ENCODE measurements around the gene SMIM31. TPM values are rescaled to one million over a fixed set of nuclear protein-coding genes. Genes with fewer than 3 reads are reported as not detected.

SMIM31 gene
- total and polyA plus RNA-seq, 9 of the 15 experiments (the other 6 are each of a cell fraction or from before 2014, with no cell fraction given), result not detected

DNA sequence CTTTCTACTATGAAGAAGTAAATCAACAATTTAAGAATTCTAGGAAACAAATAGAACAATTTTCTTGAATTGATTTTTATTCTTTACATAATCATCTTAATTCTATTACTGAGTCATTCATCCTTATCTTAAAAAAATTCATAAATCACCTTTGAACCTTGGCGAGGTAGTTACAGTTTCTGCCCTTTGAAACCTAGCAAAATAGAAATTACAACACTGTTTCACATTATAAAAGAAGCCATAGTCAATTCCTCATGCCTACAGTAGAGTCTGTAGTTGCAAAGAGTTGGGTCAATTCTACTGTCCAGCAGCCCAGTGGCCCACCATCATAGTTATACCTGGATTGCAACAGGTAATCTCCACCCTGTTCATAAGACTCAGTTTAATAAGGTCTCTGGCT lies 7.3 kb downstream of the SMIM31 start:
- in situ Hi-C loops (cut with MboI), result no loop called here
- Histone ChIP-seq H3K36me3 (ENCODE audit: control insufficient read depth, insufficient read depth, low read length) (no peaks in the 10 kb centered on the region), H3K9me1 (ENCODE audit: control insufficient read depth, insufficient read depth, low read length) (no peaks in the 10 kb centered on the region), H3K79me2 (ENCODE audit: control insufficient read depth, insufficient read depth, low read length) (no peaks in the 10 kb centered on the region), H3K4me1 (replicated peaks in 1 of 2; ENCODE audit: control insufficient read depth in 2 of 2, insufficient read depth in 2 of 2, low read length in 2 of 2) (no peaks in the 10 kb centered on the region), H3K4me3 (no peak overlapping the region), H2AFZ (ENCODE audit: low read depth, low read length) (no peak overlapping the region), H3K4me2 (ENCODE audit: insufficient read depth, low read length) (no peak overlapping the region), H3K27ac (ENCODE audit: extremely low read depth, low read depth, low read length) (no peak overlapping the region), H3K9me3 (replicated peaks; ENCODE audit: control insufficient read depth, insufficient read depth, low read depth, low read length) (no peaks in the 10 kb centered on the region), H3K27me3 (ENCODE audit: control insufficient read depth in 2 of 2, insufficient read depth in 2 of 2, low read length in 2 of 2) (no peaks in the 10 kb centered on the region), H4K20me1 (replicated peaks; ENCODE audit: control insufficient read depth, insufficient read depth, low read length) (no peaks in the 10 kb centered on the region), H3K9ac (ENCODE audit: insufficient read depth in 1 of 2, low read depth in 2 of 2, low read length in 2 of 2) (no peak overlapping the region)
- 0% methylated on average over 1 of the region's 1 CpG for WGBS (ENCODE audit: insufficient coverage, low coverage, missing lambda C conversion rate)
- TF ChIP-seq SMARCA4 (IDR thresholded peaks at IDR 0.05), result no peak
- TF ChIP-seq, protein P1, sequence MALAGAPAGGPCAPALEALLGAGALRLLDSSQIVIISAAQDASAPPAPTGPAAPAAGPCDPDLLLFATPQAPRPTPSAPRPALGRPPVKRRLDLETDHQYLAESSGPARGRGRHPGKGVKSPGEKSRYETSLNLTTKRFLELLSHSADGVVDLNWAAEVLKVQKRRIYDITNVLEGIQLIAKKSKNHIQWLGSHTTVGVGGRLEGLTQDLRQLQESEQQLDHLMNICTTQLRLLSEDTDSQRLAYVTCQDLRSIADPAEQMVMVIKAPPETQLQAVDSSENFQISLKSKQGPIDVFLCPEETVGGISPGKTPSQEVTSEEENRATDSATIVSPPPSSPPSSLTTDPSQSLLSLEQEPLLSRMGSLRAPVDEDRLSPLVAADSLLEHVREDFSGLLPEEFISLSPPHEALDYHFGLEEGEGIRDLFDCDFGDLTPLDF (CRISPR knock-in tag; IDR thresholded peaks at IDR 0.05), result no peak
- no peak for TF ChIP-seq GABPB1 (CRISPR knock-in tag; IDR thresholded peaks at IDR 0.05)
- TF ChIP-seq POU5F1 (IDR thresholded peaks at IDR 0.05; ENCODE audit: borderline replicate concordance, low read depth, low read length, partially characterized antibody), result no peak
- TF ChIP-seq ZC3H8 (IDR thresholded peaks at IDR 0.05), result no peak
- TF ChIP-seq ZNF316 (IDR thresholded peaks at IDR 0.05), result no peak
- TF ChIP-seq NFE2 (IDR thresholded peaks at IDR 0.05; ENCODE audit: low read depth), result no peak
- POLR2A ChIA-PET, result no interaction called here
- FAIRE-seq (no peak), DNase-seq (ENCODE audit: extremely low read depth in 1 of 4, low spot score in 3 of 4) (no peak), ATAC-seq (no peak)
- BruUV-seq (replicated peaks), result no TSS peak
- CTCF ChIA-PET (ENCODE audit: low intra/inter-chr PET ratio), result no interaction called here
- intact Hi-C loops (cut with micrococcal nuclease), result no loop called here
